WTC11 (cell line): ENCODE measurements around the gene LZIC. TPM values are rescaled to one million over a fixed set of nuclear protein-coding genes. Genes with fewer than 3 reads are reported as not detected.

Experiments used
- ATAC-seq: fragments of 200-7000 bp; cut with Tn5 transposase; 2 replicates; pipeline ENCODE4 v1.10.0; 2021; ENCODE audit warnings: mild to moderate bottlenecking, moderate library complexity
- CTCF ChIA-PET: fragments of 300-600 bp; sonication (Branson Sonifier 250); formaldehyde crosslinking; loops from one replicate; lab custom pipeline; 2021; ENCODE audit warnings: antibody characterized with exemption; lab: Charles Lee
- POLR2A ChIA-PET: fragments of 350-600 bp; sonication (Branson Sonifier 250); formaldehyde crosslinking; loops from one replicate; lab custom pipeline; 2021; ENCODE audit warnings: antibody characterized with exemption; lab: Charles Lee
- DNase-seq: peaks from one replicate; pipeline ENCODE4 v3.0.0; 2021; ENCODE audit warnings: low spot score
- H3K27ac Mint-ChIP-seq: 2 replicates; pipeline ENCODE4 v1.8.0; 2021; ENCODE audit warnings: mixed read lengths
- H3K27me3 Mint-ChIP-seq: 2 replicates; pipeline ENCODE4 v1.8.0; 2021; ENCODE audit warnings: low read depth, mild to moderate bottlenecking, moderate library complexity, mixed read lengths
- H3K36me3 Mint-ChIP-seq: 2 replicates; pipeline ENCODE4 v1.8.0; 2021; ENCODE audit warnings: mixed read lengths
- H3K4me1 Mint-ChIP-seq: 2 replicates; pipeline ENCODE4 v1.8.0; 2022; ENCODE audit warnings: mixed read lengths
- H3K4me3 Mint-ChIP-seq: 2 replicates; pipeline ENCODE4 v1.8.0; 2021; ENCODE audit warnings: mild to moderate bottlenecking, moderate library complexity, mixed read lengths
- H3K9me3 Mint-ChIP-seq: 2 replicates; pipeline ENCODE4 v1.8.0; 2021; ENCODE audit warnings: mixed read lengths
- CBFB ChIP-seq: sonication (generic); formaldehyde crosslinking; IDR thresholded peaks from 2 replicates; pipeline ENCODE4 v1.8.1; 2022; ENCODE audit warnings: mild to moderate bottlenecking, low read depth, missing genetic modification reagents
- ETV6 ChIP-seq: sonication (generic); formaldehyde crosslinking; IDR thresholded peaks from 2 replicates; pipeline ENCODE4 v1.8.1; 2022; ENCODE audit warnings: mild to moderate bottlenecking, missing genetic modification reagents
- FOXK1 ChIP-seq: sonication (generic); formaldehyde crosslinking; IDR thresholded peaks from 2 replicates; pipeline ENCODE4 v1.8.0; 2022; ENCODE audit warnings: mild to moderate bottlenecking, moderate library complexity, missing genetic modification reagents
- IRF2 ChIP-seq: sonication (generic); formaldehyde crosslinking; IDR thresholded peaks from 2 replicates; pipeline ENCODE4 v1.8.0; 2022; ENCODE audit warnings: low read depth, missing genetic modification reagents, borderline replicate concordance
- MXD4 ChIP-seq: fragments of 250-450 bp; sonication (Bioruptor Pico); IDR thresholded peaks from 2 replicates; pipeline ENCODE4 v1.8.0; 2021; ENCODE audit warnings: mild to moderate bottlenecking, moderate library complexity, borderline replicate concordance
- MYBL2 ChIP-seq: sonication (generic); formaldehyde crosslinking; IDR thresholded peaks from 2 replicates; pipeline ENCODE4 v1.8.1; 2023; ENCODE audit warnings: mild to moderate bottlenecking, moderate library complexity, missing genetic modification reagents
- NFATC4 ChIP-seq: fragments of 250-450 bp; sonication (Bioruptor Pico); IDR thresholded peaks from 2 replicates; pipeline ENCODE4 v1.9.0; 2021; ENCODE audit warnings: mild to moderate bottlenecking
- NFE2L1 ChIP-seq: sonication (generic); formaldehyde crosslinking; IDR thresholded peaks from 2 replicates; pipeline ENCODE4 v1.8.1; 2023; ENCODE audit warnings: missing genetic modification reagents
- RELA ChIP-seq: sonication (generic); formaldehyde crosslinking; IDR thresholded peaks from 2 replicates; pipeline ENCODE4 v1.8.1; 2022; ENCODE audit warnings: missing genetic modification reagents, mild to moderate bottlenecking, borderline replicate concordance
- TP53 ChIP-seq: sonication (generic); formaldehyde crosslinking; IDR thresholded peaks from 2 replicates; pipeline ENCODE4 v1.8.1; 2023; ENCODE audit warnings: mild to moderate bottlenecking, missing genetic modification reagents
- ZNF138 ChIP-seq: sonication (generic); formaldehyde crosslinking; conservative IDR thresholded peaks from 2 replicates; pipeline ENCODE4 v1.8.1; 2022; ENCODE audit warnings: mild to moderate bottlenecking, moderate library complexity, missing genetic modification reagents
- ZNF396 ChIP-seq: fragments of 250-450 bp; sonication (Bioruptor Pico); IDR thresholded peaks from 2 replicates; pipeline ENCODE4 v1.8.0; 2021; ENCODE audit warnings: mild to moderate bottlenecking, moderate library complexity, borderline replicate concordance
- total RNA-seq: library from RNA; stranded (reverse); gene quantifications from 3 replicates; pipeline ENCODE4 v1.2.3, GENCODE V29; 2021
- TF ChIP-seq, protein P1 (sequence below): sonication (generic); formaldehyde crosslinking; IDR thresholded peaks from 2 replicates; pipeline ENCODE4 v1.8.0; 2022; ENCODE audit warnings: missing genetic modification reagents
- TF ChIP-seq, protein P2 (sequence below): sonication (generic); formaldehyde crosslinking; IDR thresholded peaks from 2 replicates; pipeline ENCODE4 v1.8.0; 2023; ENCODE audit warnings: missing genetic modification reagents, mild to moderate bottlenecking, borderline replicate concordance
- TF ChIP-seq, protein P3 (sequence below): fragments of 250-450 bp; sonication (Bioruptor Pico); IDR thresholded peaks from 2 replicates; pipeline ENCODE4 v1.9.0; 2021; ENCODE audit warnings: mild to moderate bottlenecking
- TF ChIP-seq, protein P4 (sequence below): fragments of 250-450 bp; sonication (Bioruptor Pico); IDR thresholded peaks from 2 replicates; pipeline ENCODE4 v1.9.0; 2021; ENCODE audit warnings: moderate library complexity, mild to moderate bottlenecking, inconsistent platforms, borderline replicate concordance
- TF ChIP-seq, protein P5 (sequence below): fragments of 200-600 bp; IDR thresholded peaks from 2 replicates; pipeline ENCODE4 v1.8.0; 2022; ENCODE audit warnings: antibody characterized with exemption
- TF ChIP-seq, protein P6 (sequence below): sonication (generic); formaldehyde crosslinking; IDR thresholded peaks from 2 replicates; pipeline ENCODE4 v1.8.0; 2022; ENCODE audit warnings: mild to moderate bottlenecking, missing genetic modification reagents
- TF ChIP-seq, protein P7 (sequence below): sonication (generic); formaldehyde crosslinking; IDR thresholded peaks from 2 replicates; pipeline ENCODE4 v1.8.0; 2023; ENCODE audit warnings: missing genetic modification reagents

Gene LZIC
- total RNA-seq, 1 experiment from 2014 or later: 16.9 TPM

DNA sequence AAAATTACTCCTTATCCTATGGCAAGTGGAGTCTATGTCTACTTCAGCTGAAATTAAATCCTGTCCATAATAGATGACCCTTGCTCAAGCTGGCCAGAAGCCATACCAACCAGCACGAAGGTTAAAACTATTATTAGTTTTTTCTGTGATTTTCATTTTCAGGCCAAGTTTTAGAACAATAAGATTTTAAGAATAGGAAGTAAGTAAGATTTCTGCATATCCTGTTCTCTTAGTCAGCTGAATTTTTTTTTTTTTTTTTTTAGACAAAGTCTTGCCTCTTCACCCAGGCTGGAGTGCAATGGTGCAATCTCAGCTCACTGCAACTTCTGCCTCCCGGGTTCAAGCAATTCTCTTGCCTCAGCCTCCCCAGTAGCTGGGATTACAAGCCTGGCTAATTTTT lies 47.8 kb upstream of the LZIC start:
- DNase-seq: no peak
- no peak overlapping the region for H3K4me3 Mint-ChIP-seq
- H3K36me3 Mint-ChIP-seq: no peaks in the 10 kb centered on the region
- no peaks in the 10 kb centered on the region for H3K9me3 Mint-ChIP-seq
- TF ChIP-seq ZNF138 (CRISPR knock-in tag) (no peak), TP53 (CRISPR knock-in tag) (no peak), NFATC4 (CRISPR knock-in tag) (no peak), ZNF396 (CRISPR knock-in tag) (no peak), NFE2L1 (CRISPR knock-in tag) (no peak)
- TF ChIP-seq, protein P1, sequence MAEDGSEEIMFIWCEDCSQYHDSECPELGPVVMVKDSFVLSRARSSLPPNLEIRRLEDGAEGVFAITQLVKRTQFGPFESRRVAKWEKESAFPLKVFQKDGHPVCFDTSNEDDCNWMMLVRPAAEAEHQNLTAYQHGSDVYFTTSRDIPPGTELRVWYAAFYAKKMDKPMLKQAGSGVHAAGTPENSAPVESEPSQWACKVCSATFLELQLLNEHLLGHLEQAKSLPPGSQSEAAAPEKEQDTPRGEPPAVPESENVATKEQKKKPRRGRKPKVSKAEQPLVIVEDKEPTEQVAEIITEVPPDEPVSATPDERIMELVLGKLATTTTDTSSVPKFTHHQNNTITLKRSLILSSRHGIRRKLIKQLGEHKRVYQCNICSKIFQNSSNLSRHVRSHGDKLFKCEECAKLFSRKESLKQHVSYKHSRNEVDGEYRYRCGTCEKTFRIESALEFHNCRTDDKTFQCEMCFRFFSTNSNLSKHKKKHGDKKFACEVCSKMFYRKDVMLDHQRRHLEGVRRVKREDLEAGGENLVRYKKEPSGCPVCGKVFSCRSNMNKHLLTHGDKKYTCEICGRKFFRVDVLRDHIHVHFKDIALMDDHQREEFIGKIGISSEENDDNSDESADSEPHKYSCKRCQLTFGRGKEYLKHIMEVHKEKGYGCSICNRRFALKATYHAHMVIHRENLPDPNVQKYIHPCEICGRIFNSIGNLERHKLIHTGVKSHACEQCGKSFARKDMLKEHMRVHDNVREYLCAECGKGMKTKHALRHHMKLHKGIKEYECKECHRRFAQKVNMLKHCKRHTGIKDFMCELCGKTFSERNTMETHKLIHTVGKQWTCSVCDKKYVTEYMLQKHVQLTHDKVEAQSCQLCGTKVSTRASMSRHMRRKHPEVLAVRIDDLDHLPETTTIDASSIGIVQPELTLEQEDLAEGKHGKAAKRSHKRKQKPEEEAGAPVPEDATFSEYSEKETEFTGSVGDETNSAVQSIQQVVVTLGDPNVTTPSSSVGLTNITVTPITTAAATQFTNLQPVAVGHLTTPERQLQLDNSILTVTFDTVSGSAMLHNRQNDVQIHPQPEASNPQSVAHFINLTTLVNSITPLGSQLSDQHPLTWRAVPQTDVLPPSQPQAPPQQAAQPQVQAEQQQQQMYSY: no peak
- TF ChIP-seq, protein P2, sequence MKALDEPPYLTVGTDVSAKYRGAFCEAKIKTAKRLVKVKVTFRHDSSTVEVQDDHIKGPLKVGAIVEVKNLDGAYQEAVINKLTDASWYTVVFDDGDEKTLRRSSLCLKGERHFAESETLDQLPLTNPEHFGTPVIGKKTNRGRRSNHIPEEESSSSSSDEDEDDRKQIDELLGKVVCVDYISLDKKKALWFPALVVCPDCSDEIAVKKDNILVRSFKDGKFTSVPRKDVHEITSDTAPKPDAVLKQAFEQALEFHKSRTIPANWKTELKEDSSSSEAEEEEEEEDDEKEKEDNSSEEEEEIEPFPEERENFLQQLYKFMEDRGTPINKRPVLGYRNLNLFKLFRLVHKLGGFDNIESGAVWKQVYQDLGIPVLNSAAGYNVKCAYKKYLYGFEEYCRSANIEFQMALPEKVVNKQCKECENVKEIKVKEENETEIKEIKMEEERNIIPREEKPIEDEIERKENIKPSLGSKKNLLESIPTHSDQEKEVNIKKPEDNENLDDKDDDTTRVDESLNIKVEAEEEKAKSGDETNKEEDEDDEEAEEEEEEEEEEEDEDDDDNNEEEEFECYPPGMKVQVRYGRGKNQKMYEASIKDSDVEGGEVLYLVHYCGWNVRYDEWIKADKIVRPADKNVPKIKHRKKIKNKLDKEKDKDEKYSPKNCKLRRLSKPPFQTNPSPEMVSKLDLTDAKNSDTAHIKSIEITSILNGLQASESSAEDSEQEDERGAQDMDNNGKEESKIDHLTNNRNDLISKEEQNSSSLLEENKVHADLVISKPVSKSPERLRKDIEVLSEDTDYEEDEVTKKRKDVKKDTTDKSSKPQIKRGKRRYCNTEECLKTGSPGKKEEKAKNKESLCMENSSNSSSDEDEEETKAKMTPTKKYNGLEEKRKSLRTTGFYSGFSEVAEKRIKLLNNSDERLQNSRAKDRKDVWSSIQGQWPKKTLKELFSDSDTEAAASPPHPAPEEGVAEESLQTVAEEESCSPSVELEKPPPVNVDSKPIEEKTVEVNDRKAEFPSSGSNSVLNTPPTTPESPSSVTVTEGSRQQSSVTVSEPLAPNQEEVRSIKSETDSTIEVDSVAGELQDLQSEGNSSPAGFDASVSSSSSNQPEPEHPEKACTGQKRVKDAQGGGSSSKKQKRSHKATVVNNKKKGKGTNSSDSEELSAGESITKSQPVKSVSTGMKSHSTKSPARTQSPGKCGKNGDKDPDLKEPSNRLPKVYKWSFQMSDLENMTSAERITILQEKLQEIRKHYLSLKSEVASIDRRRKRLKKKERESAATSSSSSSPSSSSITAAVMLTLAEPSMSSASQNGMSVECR: no peak
- TF ChIP-seq, protein P3, sequence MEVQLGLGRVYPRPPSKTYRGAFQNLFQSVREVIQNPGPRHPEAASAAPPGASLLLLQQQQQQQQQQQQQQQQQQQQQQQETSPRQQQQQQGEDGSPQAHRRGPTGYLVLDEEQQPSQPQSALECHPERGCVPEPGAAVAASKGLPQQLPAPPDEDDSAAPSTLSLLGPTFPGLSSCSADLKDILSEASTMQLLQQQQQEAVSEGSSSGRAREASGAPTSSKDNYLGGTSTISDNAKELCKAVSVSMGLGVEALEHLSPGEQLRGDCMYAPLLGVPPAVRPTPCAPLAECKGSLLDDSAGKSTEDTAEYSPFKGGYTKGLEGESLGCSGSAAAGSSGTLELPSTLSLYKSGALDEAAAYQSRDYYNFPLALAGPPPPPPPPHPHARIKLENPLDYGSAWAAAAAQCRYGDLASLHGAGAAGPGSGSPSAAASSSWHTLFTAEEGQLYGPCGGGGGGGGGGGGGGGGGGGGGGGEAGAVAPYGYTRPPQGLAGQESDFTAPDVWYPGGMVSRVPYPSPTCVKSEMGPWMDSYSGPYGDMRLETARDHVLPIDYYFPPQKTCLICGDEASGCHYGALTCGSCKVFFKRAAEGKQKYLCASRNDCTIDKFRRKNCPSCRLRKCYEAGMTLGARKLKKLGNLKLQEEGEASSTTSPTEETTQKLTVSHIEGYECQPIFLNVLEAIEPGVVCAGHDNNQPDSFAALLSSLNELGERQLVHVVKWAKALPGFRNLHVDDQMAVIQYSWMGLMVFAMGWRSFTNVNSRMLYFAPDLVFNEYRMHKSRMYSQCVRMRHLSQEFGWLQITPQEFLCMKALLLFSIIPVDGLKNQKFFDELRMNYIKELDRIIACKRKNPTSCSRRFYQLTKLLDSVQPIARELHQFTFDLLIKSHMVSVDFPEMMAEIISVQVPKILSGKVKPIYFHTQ (CRISPR knock-in tag): no peak
- TF ChIP-seq, protein P4, sequence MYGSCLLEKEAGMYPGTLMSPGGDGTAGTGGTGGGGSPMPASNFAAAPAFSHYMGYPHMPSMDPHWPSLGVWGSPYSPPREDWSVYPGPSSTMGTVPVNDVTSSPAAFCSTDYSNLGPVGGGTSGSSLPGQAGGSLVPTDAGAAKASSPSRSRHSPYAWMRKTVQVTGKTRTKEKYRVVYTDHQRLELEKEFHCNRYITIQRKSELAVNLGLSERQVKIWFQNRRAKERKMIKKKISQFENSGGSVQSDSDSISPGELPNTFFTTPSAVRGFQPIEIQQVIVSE: no peak
- no peaks in the 10 kb centered on the region for H3K4me1 Mint-ChIP-seq
- ATAC-seq: no peak
- ChIA-PET POLR2A (no interaction called here), CTCF (no interaction called here)
- no peak overlapping the region for H3K27ac Mint-ChIP-seq
- peaks cover 20% of the 10 kb centered on the region for H3K27me3 Mint-ChIP-seq

DNA sequence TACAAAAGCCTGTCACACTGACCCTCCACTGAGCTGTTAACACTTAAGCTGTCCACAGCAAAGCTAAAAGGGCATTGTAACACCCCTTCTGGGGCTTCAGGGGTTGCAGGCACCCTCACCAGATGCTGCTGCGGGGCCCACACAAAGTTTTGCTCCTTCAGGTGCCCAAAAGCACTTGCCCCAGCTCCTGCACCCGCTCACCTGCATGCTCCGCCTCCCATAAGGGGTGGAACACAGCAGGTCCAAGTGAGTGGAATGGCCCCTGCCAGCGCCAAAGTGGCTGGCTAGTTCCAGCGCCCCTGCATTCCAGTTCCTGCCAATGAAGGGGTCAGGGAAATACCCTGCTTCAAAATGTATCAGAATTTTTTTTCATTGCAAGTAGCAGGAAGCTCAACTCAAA lies 46.6 kb upstream of the LZIC start:
- ChIA-PET POLR2A (interaction anchor here (0.6 kb wide), 1 partner anchor 44 kb away, joined by 3 read pairs; no protein-coding TSS in a partner anchor), CTCF (interaction anchor here (1.0 kb wide), 1 partner anchor 90 kb away, joined by 3 read pairs; no protein-coding TSS in a partner anchor)
- Mint-ChIP-seq H3K4me1 (no peaks in the 10 kb centered on the region), H3K36me3 (no peaks in the 10 kb centered on the region), H3K4me3 (no peak overlapping the region), H3K27me3 (peaks cover 8% of the 10 kb centered on the region), H3K27ac (no peak overlapping the region), H3K9me3 (no peaks in the 10 kb centered on the region)
- DNase-seq: no peak
- ATAC-seq: no peak
- TF ChIP-seq, protein P5, sequence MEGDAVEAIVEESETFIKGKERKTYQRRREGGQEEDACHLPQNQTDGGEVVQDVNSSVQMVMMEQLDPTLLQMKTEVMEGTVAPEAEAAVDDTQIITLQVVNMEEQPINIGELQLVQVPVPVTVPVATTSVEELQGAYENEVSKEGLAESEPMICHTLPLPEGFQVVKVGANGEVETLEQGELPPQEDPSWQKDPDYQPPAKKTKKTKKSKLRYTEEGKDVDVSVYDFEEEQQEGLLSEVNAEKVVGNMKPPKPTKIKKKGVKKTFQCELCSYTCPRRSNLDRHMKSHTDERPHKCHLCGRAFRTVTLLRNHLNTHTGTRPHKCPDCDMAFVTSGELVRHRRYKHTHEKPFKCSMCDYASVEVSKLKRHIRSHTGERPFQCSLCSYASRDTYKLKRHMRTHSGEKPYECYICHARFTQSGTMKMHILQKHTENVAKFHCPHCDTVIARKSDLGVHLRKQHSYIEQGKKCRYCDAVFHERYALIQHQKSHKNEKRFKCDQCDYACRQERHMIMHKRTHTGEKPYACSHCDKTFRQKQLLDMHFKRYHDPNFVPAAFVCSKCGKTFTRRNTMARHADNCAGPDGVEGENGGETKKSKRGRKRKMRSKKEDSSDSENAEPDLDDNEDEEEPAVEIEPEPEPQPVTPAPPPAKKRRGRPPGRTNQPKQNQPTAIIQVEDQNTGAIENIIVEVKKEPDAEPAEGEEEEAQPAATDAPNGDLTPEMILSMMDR: no peak
- no peak for TF ChIP-seq FOXK1
- no peak for TF ChIP-seq IRF2
- TF ChIP-seq RELA (CRISPR knock-in tag): no peak
- no peak for TF ChIP-seq MXD4 (CRISPR knock-in tag)
- no peak for TF ChIP-seq ETV6 (CRISPR knock-in tag)
- no peak for TF ChIP-seq MYBL2 (CRISPR knock-in tag)
- TF ChIP-seq, protein P6, sequence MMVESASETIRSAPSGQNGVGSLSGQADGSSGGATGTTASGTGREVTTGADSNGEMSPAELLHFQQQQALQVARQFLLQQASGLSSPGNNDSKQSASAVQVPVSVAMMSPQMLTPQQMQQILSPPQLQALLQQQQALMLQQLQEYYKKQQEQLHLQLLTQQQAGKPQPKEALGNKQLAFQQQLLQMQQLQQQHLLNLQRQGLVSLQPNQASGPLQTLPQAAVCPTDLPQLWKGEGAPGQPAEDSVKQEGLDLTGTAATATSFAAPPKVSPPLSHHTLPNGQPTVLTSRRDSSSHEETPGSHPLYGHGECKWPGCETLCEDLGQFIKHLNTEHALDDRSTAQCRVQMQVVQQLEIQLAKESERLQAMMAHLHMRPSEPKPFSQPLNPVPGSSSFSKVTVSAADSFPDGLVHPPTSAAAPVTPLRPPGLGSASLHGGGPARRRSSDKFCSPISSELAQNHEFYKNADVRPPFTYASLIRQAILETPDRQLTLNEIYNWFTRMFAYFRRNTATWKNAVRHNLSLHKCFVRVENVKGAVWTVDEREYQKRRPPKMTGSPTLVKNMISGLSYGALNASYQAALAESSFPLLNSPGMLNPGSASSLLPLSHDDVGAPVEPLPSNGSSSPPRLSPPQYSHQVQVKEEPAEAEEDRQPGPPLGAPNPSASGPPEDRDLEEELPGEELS (CRISPR knock-in tag): no peak
- TF ChIP-seq, protein P7, sequence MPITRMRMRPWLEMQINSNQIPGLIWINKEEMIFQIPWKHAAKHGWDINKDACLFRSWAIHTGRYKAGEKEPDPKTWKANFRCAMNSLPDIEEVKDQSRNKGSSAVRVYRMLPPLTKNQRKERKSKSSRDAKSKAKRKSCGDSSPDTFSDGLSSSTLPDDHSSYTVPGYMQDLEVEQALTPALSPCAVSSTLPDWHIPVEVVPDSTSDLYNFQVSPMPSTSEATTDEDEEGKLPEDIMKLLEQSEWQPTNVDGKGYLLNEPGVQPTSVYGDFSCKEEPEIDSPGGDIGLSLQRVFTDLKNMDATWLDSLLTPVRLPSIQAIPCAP: no peak
- no peak for TF ChIP-seq CBFB (CRISPR knock-in tag)
